ENCODE data around the gene GALK1. TPM values are rescaled to one million over a fixed set of nuclear protein-coding genes. Genes with fewer than 3 reads are reported as not detected.
A peak's percentile ranks its signal among the peaks of the same experiment; 100 is the strongest.

The GALK1 gene
- total and polyA plus RNA-seq, 9 of the 15 experiments (the other 6 are each of a cell fraction or from before 2014, with no cell fraction given), result 0.45 to 51.6 (median 17.4) TPM

- TF ChIP-seq, protein P1, sequence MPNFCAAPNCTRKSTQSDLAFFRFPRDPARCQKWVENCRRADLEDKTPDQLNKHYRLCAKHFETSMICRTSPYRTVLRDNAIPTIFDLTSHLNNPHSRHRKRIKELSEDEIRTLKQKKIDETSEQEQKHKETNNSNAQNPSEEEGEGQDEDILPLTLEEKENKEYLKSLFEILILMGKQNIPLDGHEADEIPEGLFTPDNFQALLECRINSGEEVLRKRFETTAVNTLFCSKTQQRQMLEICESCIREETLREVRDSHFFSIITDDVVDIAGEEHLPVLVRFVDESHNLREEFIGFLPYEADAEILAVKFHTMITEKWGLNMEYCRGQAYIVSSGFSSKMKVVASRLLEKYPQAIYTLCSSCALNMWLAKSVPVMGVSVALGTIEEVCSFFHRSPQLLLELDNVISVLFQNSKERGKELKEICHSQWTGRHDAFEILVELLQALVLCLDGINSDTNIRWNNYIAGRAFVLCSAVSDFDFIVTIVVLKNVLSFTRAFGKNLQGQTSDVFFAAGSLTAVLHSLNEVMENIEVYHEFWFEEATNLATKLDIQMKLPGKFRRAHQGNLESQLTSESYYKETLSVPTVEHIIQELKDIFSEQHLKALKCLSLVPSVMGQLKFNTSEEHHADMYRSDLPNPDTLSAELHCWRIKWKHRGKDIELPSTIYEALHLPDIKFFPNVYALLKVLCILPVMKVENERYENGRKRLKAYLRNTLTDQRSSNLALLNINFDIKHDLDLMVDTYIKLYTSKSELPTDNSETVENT (CRISPR knock-in tag; IDR thresholded peaks at IDR 0.05), result no peak
- TF ChIP-seq JUND (IDR thresholded peaks at IDR 0.05; ENCODE audit: borderline replicate concordance, low read depth, low read length) (no peak), JUND (tag; IDR thresholded peaks at IDR 0.05; ENCODE audit: borderline replicate concordance, low read depth, low read length) (peak; percentile 76), NFATC3 (IDR thresholded peaks at IDR 0.05) (peak; percentile 40; the same call in 1 of the 2 replicates), SMAD3 (CRISPR knock-in tag; conservative IDR thresholded peaks at IDR 0.05) (peak; percentile 25; the same call in 1 of the 2 replicates), NFRKB (IDR thresholded peaks at IDR 0.05; ENCODE audit: low read depth) (0 out of 2 replicates have a peak, but pooled peaks have one; percentile 11), ZNF766 (CRISPR knock-in tag; conservative IDR thresholded peaks at IDR 0.05) (0 out of 2 replicates have a peak, but pooled peaks have one; percentile 44), CLOCK (CRISPR knock-in tag; IDR thresholded peaks at IDR 0.05; ENCODE audit: borderline replicate concordance) (no peak; the same call in 1 of the 2 replicates), DEAF1 (CRISPR knock-in tag; IDR thresholded peaks at IDR 0.05) (peak; percentile 41; the same call in 1 of the 2 replicates), HDAC3 (IDR thresholded peaks at IDR 0.05; ENCODE audit: borderline replicate concordance, partially characterized antibody) (peak; percentile 65), HES1 (IDR thresholded peaks at IDR 0.05; ENCODE audit: low read depth) (0 out of 2 replicates have a peak, but pooled peaks have one; percentile 16), ELF2 (CRISPR knock-in tag; IDR thresholded peaks at IDR 0.05) (no peak)
- TF ChIP-seq, protein P2, sequence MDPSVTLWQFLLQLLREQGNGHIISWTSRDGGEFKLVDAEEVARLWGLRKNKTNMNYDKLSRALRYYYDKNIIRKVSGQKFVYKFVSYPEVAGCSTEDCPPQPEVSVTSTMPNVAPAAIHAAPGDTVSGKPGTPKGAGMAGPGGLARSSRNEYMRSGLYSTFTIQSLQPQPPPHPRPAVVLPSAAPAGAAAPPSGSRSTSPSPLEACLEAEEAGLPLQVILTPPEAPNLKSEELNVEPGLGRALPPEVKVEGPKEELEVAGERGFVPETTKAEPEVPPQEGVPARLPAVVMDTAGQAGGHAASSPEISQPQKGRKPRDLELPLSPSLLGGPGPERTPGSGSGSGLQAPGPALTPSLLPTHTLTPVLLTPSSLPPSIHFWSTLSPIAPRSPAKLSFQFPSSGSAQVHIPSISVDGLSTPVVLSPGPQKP (CRISPR knock-in tag; IDR thresholded peaks at IDR 0.05), result no peak
- TF ChIP-seq, protein P3, sequence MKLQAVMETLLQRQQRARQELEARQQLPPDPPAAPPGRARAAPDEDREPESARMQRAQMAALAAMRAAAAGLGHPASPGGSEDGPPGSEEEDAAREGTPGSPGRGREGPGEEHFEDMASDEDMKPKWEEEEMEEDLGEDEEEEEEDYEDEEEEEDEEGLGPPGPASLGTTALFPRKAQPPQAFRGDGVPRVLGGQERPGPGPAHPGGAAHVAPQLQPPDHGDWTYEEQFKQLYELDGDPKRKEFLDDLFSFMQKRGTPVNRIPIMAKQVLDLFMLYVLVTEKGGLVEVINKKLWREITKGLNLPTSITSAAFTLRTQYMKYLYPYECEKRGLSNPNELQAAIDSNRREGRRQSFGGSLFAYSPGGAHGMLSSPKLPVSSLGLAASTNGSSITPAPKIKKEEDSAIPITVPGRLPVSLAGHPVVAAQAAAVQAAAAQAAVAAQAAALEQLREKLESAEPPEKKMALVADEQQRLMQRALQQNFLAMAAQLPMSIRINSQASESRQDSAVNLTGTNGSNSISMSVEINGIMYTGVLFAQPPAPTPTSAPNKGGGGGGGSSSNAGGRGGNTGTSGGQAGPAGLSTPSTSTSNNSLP (IDR thresholded peaks at IDR 0.05; ENCODE audit: borderline replicate concordance, low read depth, low read length), result peak; percentile 84
These were observed 18.2 kb upstream of the GALK1 start (continued) for GRCh38 chr17:75783069-75783783.

Data from K562 (cell line).